Chondrocyte (in vitro differentiated cells): Measurements from ENCODE around the gene USP12. TPM values are rescaled to one million over a fixed set of nuclear protein-coding genes. Genes with fewer than 3 reads are reported as not detected.

Experiments
- DNase-seq: peaks from one replicate; pipeline ENCODE4 v3.0.0; 2021; ENCODE audit warnings: mixed read lengths, low spot score
- H3K27ac Mint-ChIP-seq: one replicate; pipeline ENCODE4 v1.8.0; 2021; ENCODE audit warnings: mild to moderate bottlenecking, moderate library complexity, mixed read lengths; ENCODE audit not compliant: unreplicated experiment
- H3K27me3 Mint-ChIP-seq: 2 replicates; pipeline ENCODE4 v1.8.0; 2021; ENCODE audit warnings: low read depth, mixed read lengths
- H3K36me3 Mint-ChIP-seq: 2 replicates; pipeline ENCODE4 v1.8.0; 2021; ENCODE audit warnings: low read depth, mixed read lengths
- H3K4me1 Mint-ChIP-seq: 2 replicates; pipeline ENCODE4 v1.8.0; 2021; ENCODE audit warnings: low read depth, mild to moderate bottlenecking, mixed read lengths
- H3K4me3 Mint-ChIP-seq: one replicate; pipeline ENCODE4 v1.8.0; 2021; ENCODE audit warnings: mild to moderate bottlenecking, moderate library complexity, mixed read lengths; ENCODE audit not compliant: unreplicated experiment
- H3K9me3 Mint-ChIP-seq: 2 replicates; pipeline ENCODE4 v1.8.0; 2021; ENCODE audit warnings: low read depth, mixed read lengths
- CTCF ChIP-seq: fragments of 200-600 bp; sonication (generic); IDR thresholded peaks from 2 replicates; pipeline ENCODE4 v1.5.0; 2021; ENCODE audit warnings: antibody characterized with exemption, mild to moderate bottlenecking, moderate library complexity
- total RNA-seq: library from RNA; stranded (reverse); gene quantifications from 3 replicates; pipeline ENCODE4 v1.2.1, GENCODE V29; 2021

USP12 gene
- total RNA-seq, 1 donor from 2014 or later, result 23.2 TPM

- no peak for TF ChIP-seq CTCF
- no peak for DNase-seq
- peaks cover 23% of the 10 kb centered on the region for H3K4me1 Mint-ChIP-seq
- no peaks in the 10 kb centered on the region for H3K27me3 Mint-ChIP-seq
- peaks cover 17% of the 10 kb centered on the region for H3K9me3 Mint-ChIP-seq
- H3K27ac Mint-ChIP-seq, result no peak overlapping the region
- H3K36me3 Mint-ChIP-seq, result peaks cover 9% of the 10 kb centered on the region
- no peak overlapping the region for H3K4me3 Mint-ChIP-seq
Measured at GRCh38 chr13:27140060-27140459, 31.6 kb downstream of the USP12 start.

- H3K27ac Mint-ChIP-seq, result no peak overlapping the region
- H3K27me3 Mint-ChIP-seq, result no peaks in the 10 kb centered on the region
- H3K4me1 Mint-ChIP-seq, result peaks cover 27% of the 10 kb centered on the region
- peaks cover 17% of the 10 kb centered on the region for H3K9me3 Mint-ChIP-seq
- TF ChIP-seq CTCF, result no peak
- H3K36me3 Mint-ChIP-seq, result peaks cover 9% of the 10 kb centered on the region
- no peak overlapping the region for H3K4me3 Mint-ChIP-seq
- DNase-seq, result no peak
Measured at GRCh38 chr13:27139565-27139964, 32.0 kb downstream of the USP12 start.

- Mint-ChIP-seq H3K9me3 (peaks cover 16% of the 10 kb centered on the region), H3K4me3 (no peak overlapping the region), H3K27ac (no peak overlapping the region), H3K4me1 (peaks cover 34% of the 10 kb centered on the region), H3K36me3 (peaks cover 8% of the 10 kb centered on the region), H3K27me3 (no peaks in the 10 kb centered on the region)
- TF ChIP-seq CTCF, result no peak
- DNase-seq, result no peak
Measured at GRCh38 chr13:27138457-27139093, 33.0 kb downstream of the USP12 start.

- Mint-ChIP-seq H3K27me3 (no peaks in the 10 kb centered on the region), H3K4me3 (no peak overlapping the region), H3K36me3 (peaks cover 7% of the 10 kb centered on the region), H3K27ac (no peak overlapping the region), H3K4me1 (peaks cover 40% of the 10 kb centered on the region), H3K9me3 (peaks cover 14% of the 10 kb centered on the region)
- no peak for DNase-seq
- no peak for TF ChIP-seq CTCF
Measured at GRCh38 chr13:27137759-27138158, 33.9 kb downstream of the USP12 start.

GRCh38 chr13:27135023-27135422 is 36.6 kb downstream of the USP12 start:
- Mint-ChIP-seq H3K27ac (peak overlapping the region; percentile 32), H3K36me3 (no peaks in the 10 kb centered on the region), H3K27me3 (no peaks in the 10 kb centered on the region), H3K4me1 (peaks cover 59% of the 10 kb centered on the region), H3K9me3 (peaks cover 8% of the 10 kb centered on the region), H3K4me3 (no peak overlapping the region)
- TF ChIP-seq CTCF, result no peak
- DNase-seq, result no peak
